Hematopoietic multipotent progenitor cell (in vitro differentiated cells): ENCODE data around the gene KATNB1. TPM values are rescaled to one million over a fixed set of nuclear protein-coding genes. Genes with fewer than 3 reads are reported as not detected.

Source experiments
- DNase-seq, 3 donors: peaks; one replicate each; pipeline ENCODE4 v3.0.0-alpha.2; 2011 to 2015; ENCODE audit warnings: low read depth in 2 of 3, low spot score in 2 of 3
- total RNA-seq: library from RNA; depleted of rRNA; stranded (reverse); fragments of >200 nt; gene quantifications from one replicate; pipeline ENCODE4 v1.2.3, GENCODE V29; 2012

The KATNB1 gene, protein sequence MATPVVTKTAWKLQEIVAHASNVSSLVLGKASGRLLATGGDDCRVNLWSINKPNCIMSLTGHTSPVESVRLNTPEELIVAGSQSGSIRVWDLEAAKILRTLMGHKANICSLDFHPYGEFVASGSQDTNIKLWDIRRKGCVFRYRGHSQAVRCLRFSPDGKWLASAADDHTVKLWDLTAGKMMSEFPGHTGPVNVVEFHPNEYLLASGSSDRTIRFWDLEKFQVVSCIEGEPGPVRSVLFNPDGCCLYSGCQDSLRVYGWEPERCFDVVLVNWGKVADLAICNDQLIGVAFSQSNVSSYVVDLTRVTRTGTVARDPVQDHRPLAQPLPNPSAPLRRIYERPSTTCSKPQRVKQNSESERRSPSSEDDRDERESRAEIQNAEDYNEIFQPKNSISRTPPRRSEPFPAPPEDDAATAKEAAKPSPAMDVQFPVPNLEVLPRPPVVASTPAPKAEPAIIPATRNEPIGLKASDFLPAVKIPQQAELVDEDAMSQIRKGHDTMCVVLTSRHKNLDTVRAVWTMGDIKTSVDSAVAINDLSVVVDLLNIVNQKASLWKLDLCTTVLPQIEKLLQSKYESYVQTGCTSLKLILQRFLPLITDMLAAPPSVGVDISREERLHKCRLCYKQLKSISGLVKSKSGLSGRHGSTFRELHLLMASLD
- 103 TPM for total RNA-seq

- no peak for DNase-seq
Observed at GRCh38 chr16:57735755-57736418, at the start of gene KATNB1. KATNB1 (plus strand) TSS chr16:57735770; CDS start chr16:57737244, 1,474 bp downstream.

DNA sequence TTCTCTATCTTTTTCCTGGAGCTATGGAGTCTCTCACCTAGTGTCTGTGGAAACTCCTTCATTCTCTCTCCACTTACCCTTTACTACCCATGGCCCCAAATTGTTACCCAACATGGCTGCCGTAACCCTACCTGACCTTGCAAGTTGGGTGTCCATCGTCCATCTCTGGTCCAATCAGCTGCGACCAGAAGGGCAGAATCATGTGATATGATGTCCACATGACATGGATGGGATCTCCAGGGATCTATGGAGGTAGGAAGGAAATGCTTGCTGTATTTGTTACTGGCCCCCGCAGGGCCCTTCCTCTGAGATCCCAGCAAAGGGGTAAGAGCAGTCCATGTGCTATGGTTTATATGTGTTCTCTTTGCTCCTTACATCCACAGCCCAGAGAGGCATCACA, 49.0 kb upstream of the KATNB1 start:
- no peak for DNase-seq

GRCh38 chr16:57687363-57687929, 48.1 kb upstream of the KATNB1 start:
- no peak for DNase-seq

- no peak for DNase-seq
Observed at GRCh38 chr16:57688487-57688986, 47.0 kb upstream of the KATNB1 start.

DNA sequence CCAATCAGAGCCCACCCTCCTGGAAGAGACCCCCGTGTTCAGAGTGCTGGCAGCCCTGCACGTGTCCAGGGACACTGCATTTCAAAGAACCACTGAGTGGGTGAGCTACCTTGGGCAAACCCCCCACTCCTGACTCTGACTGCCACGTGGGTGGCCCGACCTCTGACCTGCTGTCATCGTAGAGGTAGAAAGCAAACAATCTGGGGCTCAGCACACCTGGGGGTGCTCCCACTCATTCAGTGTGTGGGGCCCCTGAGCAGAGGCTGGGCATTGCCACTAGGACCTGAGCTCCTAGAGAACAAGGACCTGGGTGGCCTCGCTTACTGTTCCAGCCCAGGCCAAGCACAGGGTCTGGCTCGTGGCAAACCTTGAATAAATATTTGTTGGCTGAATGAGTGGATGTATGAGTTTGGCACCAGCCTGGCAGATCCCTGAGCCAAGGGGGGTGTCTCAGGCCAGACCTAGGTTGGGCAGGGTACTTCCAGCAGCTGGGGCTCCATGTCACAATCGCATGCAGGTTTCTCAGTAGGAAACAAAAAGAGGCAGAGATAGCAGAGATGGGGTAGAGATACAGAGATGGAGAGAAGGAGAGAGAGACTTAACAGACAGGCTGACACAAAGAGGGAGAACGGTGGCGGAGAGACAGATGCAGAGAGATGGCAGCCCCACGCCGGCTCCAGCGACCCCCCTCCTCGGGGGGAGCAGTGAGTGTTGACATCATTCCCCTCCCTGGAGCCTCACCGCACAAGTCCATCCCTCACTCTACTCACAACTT, 46.4 kb upstream of the KATNB1 start:
- DNase-seq, result no peak

- DNase-seq, result peak in 2 of 3 donors; percentile 99 to 100
Observed at GRCh38 chr16:57689762-57690558, 45.6 kb upstream of the KATNB1 start.

DNA sequence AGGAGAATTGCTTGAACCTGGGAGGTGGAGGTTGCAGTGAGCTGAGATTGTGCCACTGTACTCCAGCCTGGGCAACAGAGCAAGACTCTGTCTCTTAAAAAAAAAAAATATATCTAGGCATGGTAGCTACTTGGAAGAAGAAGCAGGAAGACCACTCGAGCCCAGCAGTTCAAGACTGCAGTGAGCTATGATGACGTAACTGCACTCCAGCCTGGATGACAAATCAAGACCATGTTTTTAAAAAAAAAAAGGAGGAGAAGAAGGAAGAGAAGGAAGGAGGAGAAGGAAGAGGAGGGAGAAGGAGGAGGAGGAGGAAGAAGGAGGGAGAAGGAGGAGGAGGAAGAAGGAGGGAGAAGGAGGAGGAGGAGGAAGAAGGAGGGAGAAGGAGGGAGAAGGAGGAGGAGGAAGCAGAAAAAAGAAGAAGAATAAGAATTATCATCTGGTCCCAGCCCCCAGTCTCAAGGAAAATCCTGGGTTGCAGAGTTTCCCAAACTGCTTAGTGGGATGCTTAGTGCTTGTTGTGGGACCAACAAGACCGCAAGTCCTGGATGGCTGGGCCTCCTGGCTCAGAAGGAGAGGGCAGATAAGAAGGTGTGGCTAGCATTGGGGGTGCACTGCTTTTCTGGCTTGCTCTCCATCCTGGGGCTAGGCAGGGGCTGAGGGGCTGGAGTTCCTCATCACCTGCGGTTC, 44.6 kb upstream of the KATNB1 start:
- no peak for DNase-seq

GRCh38 chr16:57692636-57693035, 42.9 kb upstream of the KATNB1 start:
- DNase-seq, result no peak

DNA sequence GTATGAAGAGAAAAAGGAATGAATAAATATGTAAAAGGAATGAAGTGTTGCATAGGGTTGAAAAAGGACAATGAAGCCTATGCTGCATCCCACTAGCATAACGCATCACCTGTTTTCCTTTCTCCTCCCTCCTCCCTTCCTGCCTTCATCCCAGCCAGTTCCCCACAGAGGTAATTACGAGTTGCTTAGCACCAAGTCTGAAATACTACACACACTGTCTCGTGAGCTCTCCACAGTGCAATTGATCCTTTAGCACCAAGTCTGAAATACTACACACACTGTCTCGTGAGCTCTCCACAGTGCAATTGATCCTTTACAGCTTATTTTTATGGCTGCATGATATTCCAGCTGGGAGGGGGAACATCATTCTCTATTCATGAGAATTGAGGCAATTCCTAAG, 42.0 kb upstream of the KATNB1 start:
- no peak for DNase-seq

DNA sequence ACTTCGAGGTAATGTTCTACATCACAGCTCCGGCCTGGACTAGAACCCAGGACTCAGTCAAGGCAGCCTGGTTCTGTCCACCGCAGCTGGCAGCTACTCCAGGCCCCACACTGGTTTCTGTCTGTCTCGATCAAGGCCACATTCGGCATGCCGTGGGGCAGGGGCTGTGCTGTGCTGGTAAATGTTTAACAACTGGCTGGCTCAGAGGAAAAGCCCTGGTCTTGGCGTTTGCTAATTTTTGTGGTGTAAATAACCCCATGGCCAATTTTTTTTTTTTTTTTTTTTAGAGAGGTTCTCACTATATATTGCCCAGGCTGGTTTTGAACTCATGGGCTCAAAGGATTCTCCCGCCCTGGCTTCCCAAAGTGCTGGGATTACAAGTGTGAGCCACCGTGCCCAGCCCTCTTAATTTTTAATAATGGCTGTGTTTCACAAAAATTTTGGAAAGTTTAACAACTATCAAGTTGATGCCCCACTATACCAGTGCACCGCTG, 41.3 kb upstream of the KATNB1 start:
- DNase-seq, result no peak

DNA sequence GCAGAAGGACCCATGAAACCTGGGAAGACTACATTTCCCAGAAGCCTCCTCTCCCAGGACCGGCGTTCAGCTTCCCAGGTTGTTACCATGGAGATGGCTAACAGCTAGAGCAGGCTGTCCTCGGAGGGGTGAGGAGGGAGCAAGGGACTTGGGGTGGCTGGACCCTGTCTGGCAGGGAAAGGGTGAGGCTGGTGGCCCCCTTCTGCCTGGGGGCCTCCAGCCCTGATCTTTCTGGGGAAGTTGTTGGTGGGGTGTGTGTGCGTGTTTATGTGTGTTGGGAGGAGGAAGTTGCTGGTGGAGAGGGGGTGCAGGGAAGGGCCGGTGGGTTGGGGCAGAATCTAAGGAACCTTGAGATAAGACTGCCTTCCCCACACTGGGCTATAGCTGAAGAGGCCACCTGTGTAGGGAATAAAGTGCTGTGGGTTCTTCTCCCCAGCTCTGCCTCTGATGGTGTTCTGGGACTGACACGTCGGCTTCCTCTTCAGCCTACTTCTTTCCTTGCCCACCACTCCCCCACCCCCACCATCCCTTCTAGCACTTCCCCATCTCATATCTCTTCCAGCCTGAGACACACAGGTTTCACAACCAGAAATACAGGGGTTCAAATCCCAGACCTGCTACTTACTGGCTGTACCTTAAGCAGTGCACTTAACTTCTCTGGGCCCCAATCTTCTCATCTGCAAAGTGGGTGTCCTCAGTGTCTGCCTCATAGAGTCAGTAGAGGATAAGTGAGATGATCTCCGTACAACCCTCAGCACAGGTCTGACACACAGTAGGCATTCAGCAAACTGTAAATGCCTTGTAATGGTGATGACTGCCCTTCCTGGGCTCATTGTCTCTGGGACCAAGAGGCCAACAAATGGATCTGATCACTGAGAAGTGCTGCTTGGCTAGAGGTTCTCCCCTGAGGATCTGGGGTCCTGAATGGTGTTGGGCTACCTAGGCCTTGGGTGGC, 40.6 kb upstream of the KATNB1 start, which contains the start of gene DRC7:
DRC7 (plus strand) TSS at position 82 of the 955 bp plus-strand sequence. CDS start 3,144 bp downstream, outside the sequence.
- DNase-seq, result peak in 2 of 3 donors; percentile 94 to 97

DNA sequence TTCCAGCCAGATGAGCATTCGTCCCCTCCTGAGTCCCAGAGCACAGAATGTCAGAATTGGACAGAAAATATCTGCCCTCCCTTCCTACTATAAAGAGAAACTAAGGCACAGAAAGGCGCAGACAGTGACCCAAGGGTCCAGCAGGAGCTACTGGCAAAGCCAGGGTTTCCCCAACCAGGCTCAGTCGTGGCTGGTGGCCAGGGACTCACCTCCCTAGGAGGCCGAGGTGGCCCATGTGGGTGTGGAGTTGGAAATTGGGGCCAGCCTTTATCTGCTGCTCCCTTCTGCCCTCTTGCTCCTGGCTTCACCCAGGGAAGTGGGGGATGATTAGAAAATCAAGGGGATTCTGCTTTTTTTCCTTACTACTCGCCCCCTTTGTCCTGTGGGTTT, 39.9 kb upstream of the KATNB1 start:
- DNase-seq, result no peak

DNA sequence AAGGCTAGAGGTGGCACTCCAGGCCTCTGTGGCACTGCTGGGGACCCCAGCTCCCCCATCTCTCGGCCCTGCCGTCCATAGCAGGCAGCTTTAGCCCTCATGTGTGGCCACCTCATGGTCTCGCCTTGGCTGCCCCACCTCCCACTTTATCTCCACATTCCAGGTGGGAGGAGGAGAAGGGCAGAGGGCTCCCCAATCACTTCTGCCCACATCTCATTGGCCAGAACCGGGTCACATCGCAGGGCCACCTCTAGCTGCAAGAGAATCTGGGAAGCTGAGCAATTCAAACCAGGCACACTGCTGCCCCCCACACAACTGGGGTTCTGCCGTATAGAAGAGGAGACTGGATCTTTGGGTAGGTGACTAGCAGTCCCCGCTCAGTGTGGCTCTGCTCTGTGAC, 39.3 kb upstream of the KATNB1 start:
- no peak for DNase-seq

- DNase-seq, result no peak
Observed at GRCh38 chr16:57697896-57698537, 37.6 kb upstream of the KATNB1 start.

DNA sequence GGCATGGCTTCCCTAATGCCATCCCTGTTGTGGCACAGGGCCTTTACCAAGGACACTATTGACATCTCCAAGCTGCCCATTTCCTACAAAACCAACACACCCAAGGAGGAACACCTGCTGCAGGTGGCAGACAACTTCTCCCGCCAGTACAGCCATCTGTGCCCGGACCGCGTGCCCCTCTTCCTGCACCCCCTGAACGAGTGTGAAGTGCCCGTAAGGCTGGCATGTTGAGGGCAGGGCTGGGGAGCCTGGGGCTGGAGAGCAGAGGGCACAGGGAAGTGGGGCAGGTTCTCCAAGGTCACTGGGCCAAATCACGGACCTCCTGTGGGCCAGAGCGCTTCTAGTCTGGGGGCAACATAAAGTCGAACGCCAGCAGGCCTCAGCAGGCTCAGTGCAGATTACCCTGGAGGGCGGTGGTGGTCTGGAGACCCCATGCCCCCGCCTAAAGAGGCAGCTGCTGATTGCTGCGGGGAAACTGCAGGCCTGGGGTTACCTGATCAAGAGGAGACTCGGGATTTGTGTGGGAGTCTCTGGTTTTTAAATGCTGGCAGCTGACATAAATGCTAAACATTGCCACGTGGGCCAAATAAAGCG, 36.7 kb upstream of the KATNB1 start:
- DNase-seq, result no peak

- no peak for DNase-seq
Observed at GRCh38 chr16:57699481-57699880, 36.1 kb upstream of the KATNB1 start.

DNA sequence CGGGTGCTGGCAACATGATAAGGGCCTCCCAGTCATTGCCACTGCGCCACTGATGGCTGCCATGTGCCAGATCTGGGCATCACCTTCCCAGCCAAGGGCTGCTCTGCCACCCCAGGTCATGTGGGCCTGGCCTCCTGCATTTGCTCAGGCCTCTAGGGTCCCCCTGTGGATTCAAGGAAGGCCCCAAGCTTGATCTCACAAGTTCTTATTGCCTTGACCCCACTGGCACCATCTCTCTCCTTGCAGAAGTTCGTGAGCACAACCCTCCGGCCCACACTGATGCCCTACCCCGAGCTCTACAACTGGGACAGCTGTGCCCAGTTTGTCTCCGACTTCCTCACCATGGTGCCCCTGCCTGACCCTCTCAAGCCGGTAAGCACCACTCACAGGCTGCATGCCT, 35.7 kb upstream of the KATNB1 start:
- no peak for DNase-seq
